K562 (cell line): Measurements from ENCODE around the gene TAF12. TPM values are rescaled to one million over a fixed set of nuclear protein-coding genes. Genes with fewer than 3 reads are reported as not detected.

Experiments used
- ATAC-seq: fragments of 200-7000 bp; cut with Tn5 transposase; 3 replicates; pipeline ENCODE4 v1.9.1; 2020; ENCODE audit warnings: moderate library complexity
- BruUV-seq: library from RNA; stranded (reverse); fragments of 400-500 nt; replicated peaks from 2 replicates; lab custom pipeline; 2021; lab: Mats Ljungman, UMichigan
- CTCF ChIA-PET: fragments of 300-600 bp; formaldehyde crosslinking; extraction: SDS; loops from one replicate; lab custom pipeline; 2021; ENCODE audit warnings: low intra/inter-chr PET ratio; lab: Yijun Ruan, JAX
- POLR2A ChIA-PET: fragments of 300-600, 350-650 bp; sonication (Branson Sonifier 250); formaldehyde crosslinking; extraction: SDS; loops from one replicate; lab custom pipeline; 2021; ENCODE audit warnings: antibody characterized with exemption, inconsistent platforms; lab: Yijun Ruan, JAX
- DNase-seq, 4 experiments: peaks; one replicate each; pipeline versions ENCODE4 v3.0.0 to v3.0.0-alpha.2; 2011 to 2018; ENCODE audit warnings: low spot score in 3 of 4, mixed read lengths in 3 of 4; ENCODE audit errors: extremely low read depth in 1 of 4
- FAIRE-seq: peaks from 2 replicates; lab custom pipeline; 2011; peaks lifted over from hg19 to GRCh38; lab: Jason Lieb, UNC
- H2AFZ ChIP-seq: 2 replicates; pipeline ENCODE4 v1.6.0; 2011; ENCODE audit warnings: low read depth, low read length, control low read depth, inconsistent platforms
- H3K27ac ChIP-seq: fragments of 200-600 bp; 3 replicates; pipeline ENCODE4 v1.8.0; 2011; ENCODE audit warnings: low read depth, mild to moderate bottlenecking, control low read depth, inconsistent platforms, low read length, moderate library complexity, mixed read lengths; ENCODE audit errors: extremely low read depth
- H3K27me3 ChIP-seq, 2 experiments: fragments of 300-600 bp in 1 of 2; 2 replicates in 1 of 2; 3 replicates in 1 of 2; pipeline versions ENCODE4 v1.6.0 to v1.8.0; 2011; ENCODE audit warnings: inconsistent platforms in 2 of 2, low read length in 2 of 2, mild to moderate bottlenecking in 1 of 2, mixed read lengths in 1 of 2, moderate library complexity in 1 of 2; ENCODE audit not compliant: control insufficient read depth in 2 of 2, insufficient read depth in 2 of 2
- H3K36me3 ChIP-seq: fragments of 300-600 bp; 3 replicates; pipeline ENCODE4 v1.8.0; 2011; ENCODE audit warnings: mild to moderate bottlenecking, low read length, inconsistent platforms; ENCODE audit not compliant: control insufficient read depth, insufficient read depth
- H3K4me1 ChIP-seq, 2 experiments: fragments of 200-600 bp in 1 of 2; replicated peaks in 1 of 2; 2 replicates in 1 of 2; 3 replicates in 1 of 2; pipeline versions ENCODE4 v1.5.1 to v1.8.0; 2011; ENCODE audit warnings: inconsistent platforms in 2 of 2, low read length in 2 of 2, mild to moderate bottlenecking in 1 of 2, mixed read lengths in 1 of 2, moderate library complexity in 1 of 2; ENCODE audit not compliant: control insufficient read depth in 2 of 2, insufficient read depth in 2 of 2
- H3K4me2 ChIP-seq: 2 replicates; pipeline ENCODE4 v1.6.1; 2011; ENCODE audit warnings: low read length, control low read depth, inconsistent platforms, mixed read lengths; ENCODE audit not compliant: insufficient read depth
- H3K4me3 ChIP-seq: fragments of 200-600 bp; sonication (generic), shearing (Covaris generic); 2 replicates; pipeline ENCODE4 v1.5.1; 2016; ENCODE audit warnings: control low read depth, inconsistent platforms
- H3K79me2 ChIP-seq: fragments of 200-600 bp; 3 replicates; pipeline ENCODE4 v1.8.0; 2011; ENCODE audit warnings: low read length, inconsistent platforms; ENCODE audit not compliant: control insufficient read depth, insufficient read depth
- H3K9ac ChIP-seq, 2 experiments: 2 replicates each; pipeline versions ENCODE4 v1.6.0 to v1.6.1; 2011; ENCODE audit warnings: low read depth in 2 of 2, low read length in 2 of 2, control low read depth in 1 of 2, inconsistent platforms in 1 of 2, mild to moderate bottlenecking in 1 of 2, mixed read lengths in 1 of 2; ENCODE audit not compliant: insufficient read depth in 1 of 2
- H3K9me1 ChIP-seq: one replicate; pipeline ENCODE4 v1.6.0; 2011; ENCODE audit warnings: inconsistent platforms, mild to moderate bottlenecking, low read length, moderate library complexity; ENCODE audit not compliant: control insufficient read depth, insufficient read depth
- H3K9me3 ChIP-seq: replicated peaks from 2 replicates; pipeline ENCODE4 v1.5.1; 2011; ENCODE audit warnings: low read depth, low read length, inconsistent platforms; ENCODE audit not compliant: control insufficient read depth, insufficient read depth
- H4K20me1 ChIP-seq: replicated peaks from 2 replicates; pipeline ENCODE4 v1.6.1; 2011; ENCODE audit warnings: low read length, inconsistent platforms, mixed read lengths; ENCODE audit not compliant: control insufficient read depth, insufficient read depth
- C11orf30 ChIP-seq: fragments of 450-650 bp; IDR thresholded peaks from 2 replicates; pipeline ENCODE4 v1.6.1; 2016; ENCODE audit warnings: low read depth, mild to moderate bottlenecking
- CEBPB ChIP-seq: fragments of 450-650 bp; IDR thresholded peaks from 2 replicates; pipeline ENCODE4 v1.6.1; 2016; ENCODE audit warnings: missing genetic modification characterization, missing compliant biosample characterization
- FOXP4 ChIP-seq: sonication (generic); formaldehyde crosslinking; IDR thresholded peaks from 2 replicates; pipeline ENCODE4 v1.8.0; 2022; ENCODE audit warnings: mild to moderate bottlenecking, missing genetic modification reagents, borderline replicate concordance
- IRF1 ChIP-seq: sonication (generic); formaldehyde crosslinking; IDR thresholded peaks from 2 replicates; pipeline ENCODE4 v1.8.0; 2022; ENCODE audit warnings: missing genetic modification reagents, mild to moderate bottlenecking, borderline replicate concordance
- MAFF ChIP-seq: IDR thresholded peaks from 2 replicates; pipeline ENCODE4 v1.6.1; 2012; ENCODE audit warnings: low read length, improper control_type of control experiment
- MAFG ChIP-seq: fragments of 450-650 bp; conservative IDR thresholded peaks from 2 replicates; pipeline ENCODE4 v1.6.1; 2016; ENCODE audit warnings: missing genetic modification characterization, missing compliant biosample characterization
- MAFK ChIP-seq: IDR thresholded peaks from 2 replicates; pipeline ENCODE4 v1.6.1; 2011; ENCODE audit warnings: low read length, improper control_type of control experiment
- NFE2 ChIP-seq: IDR thresholded peaks from 2 replicates; pipeline ENCODE4 v1.6.1; 2014; ENCODE audit warnings: antibody characterized with exemption, low read depth
- NFE2L1 ChIP-seq: fragments of 450-650 bp; IDR thresholded peaks from 2 replicates; pipeline ENCODE4 v1.6.1; 2016; ENCODE audit warnings: missing genetic modification characterization, low read depth, mild to moderate bottlenecking, missing compliant biosample characterization, moderate library complexity, borderline replicate concordance
- SMAD2 ChIP-seq: fragments of 150-350 bp; IDR thresholded peaks from 2 replicates; pipeline ENCODE4 v1.6.1; 2014; ENCODE audit warnings: low read depth, mild to moderate bottlenecking, low read length
- TOE1 ChIP-seq, 2 experiments: fragments of 450-650 bp in 1 of 2; sonication (generic) in 1 of 2; formaldehyde crosslinking in 1 of 2; IDR thresholded peaks; 2 replicates each; pipeline versions ENCODE4 v1.7.1 to v1.8.0; 2016 to 2022; ENCODE audit warnings: borderline replicate concordance in 2 of 2, mild to moderate bottlenecking in 2 of 2, antibody characterized with exemption in 1 of 2, inconsistent platforms in 1 of 2, low read depth in 1 of 2, missing genetic modification reagents in 1 of 2, moderate library complexity in 1 of 2
- ZNF316 ChIP-seq: fragments of 450-650 bp; IDR thresholded peaks from 2 replicates; pipeline ENCODE4 v1.6.1; 2016
- ZNF347 ChIP-seq: fragments of 450-650 bp; formaldehyde crosslinking; IDR thresholded peaks from 2 replicates; pipeline ENCODE4 v1.4.0; 2020; ENCODE audit warnings: low read depth, mild to moderate bottlenecking, moderate library complexity
- WGBS: fragments of 100-300 bp; shearing (Covaris generic); methylation state at CpG from one replicate; pipeline ENCODE4 v1.1.6; 2016; ENCODE audit warnings: low coverage, mixed read lengths; ENCODE audit not compliant: insufficient coverage; ENCODE audit errors: missing lambda C conversion rate; 5-methylcytosine and 5-hydroxymethylcytosine counted together
- in situ Hi-C: fragments of 300-500 bp; cut with MboI; formaldehyde crosslinking; loops from 4 replicates; pipeline ENCODE4 v1.15.0; 2018; ENCODE audit warnings: inconsistent platforms, mixed read lengths
- intact Hi-C: fragments of 100-400 bp; cut with micrococcal nuclease; formaldehyde crosslinking; loops from 2 replicates; pipeline ENCODE4 v1.14.2; 2022
- polyA plus RNA-seq, 8 experiments: library from polyadenylated mRNA; depleted of rRNA in 4 of 8; stranded (reverse) in 5 of 8; unstranded in 3 of 8; fragments of >200 nt; fragmentation: Nextera tagmentation in 2 of 8; fragmentation: Illumina TruSeq in 1 of 8; extraction: Ambion mirVana in 2 of 8; extraction: Trizol in 1 of 8; gene quantifications; 2 replicates each; pipeline versions ENCODE4 v1.2.1 to v1.2.3, GENCODE V29; 2011 to 2014; ENCODE audit warnings: inconsistent platforms in 1 of 8, missing spikeins in 1 of 8
- total RNA-seq, 7 experiments: library from RNA; depleted of rRNA in 6 of 7; stranded (reverse); fragments of >200 nt in 6 of 7; fragmentation: Illumina TruSeq in 2 of 7; extraction: Trizol in 2 of 7; gene quantifications; 2 replicates each; pipeline versions ENCODE4 v1.2.1 to v1.2.3, GENCODE V29; 2011 to 2021; ENCODE audit warnings: low replicate concordance in 1 of 7

The TAF12 gene
- total and polyA plus RNA-seq, 9 of the 15 experiments (the other 6 are each of a cell fraction or from before 2014, with no cell fraction given), result 31.6 to 89.0 (median 50.5) TPM

- peaks cover 8% of the 10 kb centered on the region; the same call in 2 of the 3 replicates for H3K36me3 ChIP-seq
- in situ Hi-C loops, result no loop called here
- ChIA-PET POLR2A (interaction anchor here (0.8 to 1.8 kb wide), 5 partner anchors 10 to 50 kb away, joined by 3 to 19 read pairs (median 4); partner anchors contain the start of genes RNU11 and TAF12), CTCF (no interaction called here)
- no peaks in the 10 kb centered on the region for H3K9me3 ChIP-seq
- no peaks in the 10 kb centered on the region for H3K27me3 ChIP-seq
- H3K79me2 ChIP-seq, result peaks cover 7% of the 10 kb centered on the region; the same call in 1 of the 3 replicates
- no peaks in the 10 kb centered on the region; a peak in 2 of 5 replicates for H3K4me1 ChIP-seq
- no peak overlapping the region for H3K9ac ChIP-seq
- no peaks in the 10 kb centered on the region for H3K9me1 ChIP-seq
- DNase-seq (no peak), ATAC-seq (no peak), FAIRE-seq (no peak)
- H4K20me1 ChIP-seq, result no peaks in the 10 kb centered on the region
- TF ChIP-seq FOXP4 (no peak), TOE1 (IDR thresholded peaks at IDR 0.05; ENCODE audit: borderline replicate concordance) (no peak), TOE1 (CRISPR knock-in tag; IDR thresholded peaks at IDR 0.05; ENCODE audit: borderline replicate concordance, low read depth) (no peak), MAFK (peak; percentile 39; the same call in 1 of the 2 replicates), CEBPB (tag) (no peak), ZNF347 (CRISPR knock-in tag) (no peak), IRF1 (CRISPR knock-in tag) (no peak), C11orf30 (peak; percentile 67), ZNF316 (peak; percentile 79), MAFF (peak; percentile 26; the same call in 1 of the 2 replicates), NFE2 (peak; percentile 64), MAFG (tag) (peak; percentile 49; the same call in 1 of the 2 replicates), SMAD2 (no peak), NFE2L1 (tag) (peak; percentile 62)
- no TSS peak for BruUV-seq
- H3K27ac ChIP-seq, result peak overlapping the region; percentile 4; the same call in 1 of the 3 replicates
- H2AFZ ChIP-seq, result no peak overlapping the region
- no peak overlapping the region for H3K4me3 ChIP-seq
- 70% methylated on average over 1 of the region's 1 CpG for WGBS
- H3K4me2 ChIP-seq, result no peak overlapping the region
- intact Hi-C loops, result no loop called here
Observed at GRCh38 chr1:28631713-28632112, 11.2 kb downstream of the TAF12 start.
